ENCODE results near the gene KLHL29. TPM values are rescaled to one million over a fixed set of nuclear protein-coding genes. Genes with fewer than 3 reads are reported as not detected.

Gene KLHL29
- polyA plus RNA-seq, 1 donor from 2014 or later, result 42.4 TPM

DNA sequence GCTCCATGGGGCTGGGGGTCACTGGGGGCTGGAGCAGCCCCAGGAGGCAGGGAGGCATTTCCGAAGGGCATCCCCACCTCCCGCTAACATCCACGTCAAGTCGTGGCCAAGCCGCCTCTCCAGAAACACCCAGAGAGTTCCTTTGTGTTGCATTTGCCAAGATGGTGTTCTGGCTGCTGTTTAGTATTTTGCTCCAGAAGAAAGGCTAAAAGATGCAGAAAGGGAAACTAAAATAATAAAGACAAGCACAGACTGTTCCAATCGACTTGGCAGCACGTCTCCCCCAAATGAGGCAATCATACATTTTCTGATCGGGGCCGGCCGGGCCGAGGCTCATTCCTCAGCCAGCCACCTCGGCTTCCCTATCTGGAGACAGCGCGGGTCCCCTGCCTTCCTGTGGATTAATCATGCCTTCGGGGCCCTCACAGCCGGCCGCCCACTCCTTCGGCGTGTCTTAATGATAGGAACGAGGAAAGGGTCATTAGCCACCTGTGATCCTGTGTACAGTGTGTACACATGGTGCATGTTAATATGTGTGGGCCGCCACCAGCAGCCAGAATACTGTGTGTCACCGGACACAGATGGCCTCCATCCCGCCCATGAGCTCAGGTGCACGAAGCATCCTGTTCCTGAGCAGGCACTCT is 169.2 kb downstream of the KLHL29 start:
- H3K79me2 ChIP-seq (replicated peaks; ENCODE audit: insufficient read depth, low read length), result no peaks in the 10 kb centered on the region
- peaks cover 4% of the 10 kb centered on the region for H3F3A ChIP-seq (ENCODE audit: insufficient read depth, low read length, poor library complexity, severe bottlenecking)
- H4K20me1 ChIP-seq (ENCODE audit: insufficient read depth), result peaks cover 8% of the 10 kb centered on the region
- no peaks in the 10 kb centered on the region for H3K36me3 ChIP-seq (ENCODE audit: insufficient read depth, low read length)
- H2AFZ ChIP-seq (ENCODE audit: low read depth, low read length), result no peak overlapping the region
- H3K4me3 ChIP-seq (ENCODE audit: low read length), result no peak overlapping the region
- no peak overlapping the region for H3K27ac ChIP-seq (ENCODE audit: low read length)
- TF ChIP-seq REST (IDR thresholded peaks at IDR 0.05; ENCODE audit: borderline replicate concordance) (no peak), MXI1 (conservative IDR thresholded peaks at IDR 0.05; ENCODE audit: poor library complexity, severe bottlenecking) (no peak), EP300 (conservative IDR thresholded peaks at IDR 0.05; ENCODE audit: poor library complexity, severe bottlenecking) (no peak), SMC3 (conservative IDR thresholded peaks at IDR 0.05; ENCODE audit: poor library complexity) (no peak), EZH2 (IDR thresholded peaks at IDR 0.05; ENCODE audit: borderline replicate concordance, insufficient read depth, low read length, poor library complexity, severe bottlenecking) (no peak), RAD21 (conservative IDR thresholded peaks at IDR 0.05) (no peak), POLR2AphosphoS5 (IDR thresholded peaks at IDR 0.05) (no peak), TAF1 (IDR thresholded peaks at IDR 0.05; ENCODE audit: low read depth) (no peak)
- TF ChIP-seq, protein P1, sequence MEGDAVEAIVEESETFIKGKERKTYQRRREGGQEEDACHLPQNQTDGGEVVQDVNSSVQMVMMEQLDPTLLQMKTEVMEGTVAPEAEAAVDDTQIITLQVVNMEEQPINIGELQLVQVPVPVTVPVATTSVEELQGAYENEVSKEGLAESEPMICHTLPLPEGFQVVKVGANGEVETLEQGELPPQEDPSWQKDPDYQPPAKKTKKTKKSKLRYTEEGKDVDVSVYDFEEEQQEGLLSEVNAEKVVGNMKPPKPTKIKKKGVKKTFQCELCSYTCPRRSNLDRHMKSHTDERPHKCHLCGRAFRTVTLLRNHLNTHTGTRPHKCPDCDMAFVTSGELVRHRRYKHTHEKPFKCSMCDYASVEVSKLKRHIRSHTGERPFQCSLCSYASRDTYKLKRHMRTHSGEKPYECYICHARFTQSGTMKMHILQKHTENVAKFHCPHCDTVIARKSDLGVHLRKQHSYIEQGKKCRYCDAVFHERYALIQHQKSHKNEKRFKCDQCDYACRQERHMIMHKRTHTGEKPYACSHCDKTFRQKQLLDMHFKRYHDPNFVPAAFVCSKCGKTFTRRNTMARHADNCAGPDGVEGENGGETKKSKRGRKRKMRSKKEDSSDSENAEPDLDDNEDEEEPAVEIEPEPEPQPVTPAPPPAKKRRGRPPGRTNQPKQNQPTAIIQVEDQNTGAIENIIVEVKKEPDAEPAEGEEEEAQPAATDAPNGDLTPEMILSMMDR (IDR thresholded peaks at IDR 0.05; ENCODE audit: poor library complexity, severe bottlenecking), result no peak
- no peaks in the 10 kb centered on the region for H3K9me2 ChIP-seq (ENCODE audit: insufficient read depth, low read length)
- no peaks in the 10 kb centered on the region for H3K9me3 ChIP-seq (ENCODE audit: low read length)
- no peak overlapping the region for H3K9ac ChIP-seq (ENCODE audit: low read length)
- H3K27me3 ChIP-seq (ENCODE audit: insufficient read depth, low read depth, low read length), result no peaks in the 10 kb centered on the region
- no peak overlapping the region for H3K4me2 ChIP-seq (ENCODE audit: low read length)

- Histone ChIP-seq H3K4me2 (ENCODE audit: low read length) (no peak overlapping the region), H4K20me1 (ENCODE audit: insufficient read depth) (peaks cover 8% of the 10 kb centered on the region), H3K27ac (ENCODE audit: low read length) (no peak overlapping the region)
These were observed 171.0 kb downstream of the KLHL29 start for GRCh38 chr2:23555944-23556343.

More at GRCh38 chr2:23555944-23556343, 171.0 kb downstream of the KLHL29 start:
- Histone ChIP-seq H3K4me3 (ENCODE audit: low read length) (no peak overlapping the region), H2AFZ (ENCODE audit: low read depth, low read length) (no peak overlapping the region), H3K36me3 (ENCODE audit: insufficient read depth, low read length) (no peaks in the 10 kb centered on the region), H3F3A (ENCODE audit: insufficient read depth, low read length, poor library complexity, severe bottlenecking) (no peaks in the 10 kb centered on the region), H3K9me3 (ENCODE audit: low read length) (no peaks in the 10 kb centered on the region), H3K27me3 (ENCODE audit: insufficient read depth, low read depth, low read length) (no peaks in the 10 kb centered on the region), H3K79me2 (replicated peaks; ENCODE audit: insufficient read depth, low read length) (no peaks in the 10 kb centered on the region), H3K9me2 (ENCODE audit: insufficient read depth, low read length) (no peaks in the 10 kb centered on the region), H3K9ac (ENCODE audit: low read length) (no peak overlapping the region)
- TF ChIP-seq POLR2AphosphoS5 (IDR thresholded peaks at IDR 0.05) (no peak), MXI1 (conservative IDR thresholded peaks at IDR 0.05; ENCODE audit: poor library complexity, severe bottlenecking) (no peak), REST (IDR thresholded peaks at IDR 0.05; ENCODE audit: borderline replicate concordance) (no peak), RAD21 (conservative IDR thresholded peaks at IDR 0.05) (no peak), TAF1 (IDR thresholded peaks at IDR 0.05; ENCODE audit: low read depth) (no peak), EP300 (conservative IDR thresholded peaks at IDR 0.05; ENCODE audit: poor library complexity, severe bottlenecking) (no peak), EZH2 (IDR thresholded peaks at IDR 0.05; ENCODE audit: borderline replicate concordance, insufficient read depth, low read length, poor library complexity, severe bottlenecking) (no peak), SMC3 (conservative IDR thresholded peaks at IDR 0.05; ENCODE audit: poor library complexity) (no peak)
- TF ChIP-seq, protein P1 (IDR thresholded peaks at IDR 0.05; ENCODE audit: poor library complexity, severe bottlenecking), result no peak
